Renal pelvis (tissue), 4 donors: Measurements from ENCODE around the gene MTX1. TPM values are rescaled to one million over a fixed set of nuclear protein-coding genes. Genes with fewer than 3 reads are reported as not detected.
"Not testable (repeated sequence)": the region's sequence is repeated elsewhere in the genome, so short reads cannot be mapped to it uniquely, and the experiment has no call there.

Experiments
- DNase-seq: peaks from one replicate; pipeline ENCODE4 v3.0.0-alpha.2; 2013
- polyA plus RNA-seq, 3 donors: library from polyadenylated mRNA; unstranded; fragments of 120-200 nt; gene quantifications; one replicate each; pipeline ENCODE4 v1.2.1, GENCODE V29; 2013; ENCODE audit not compliant: insufficient read length in 3 of 3

MTX1 gene
- polyA plus RNA-seq, 3 donors = 43.4 to 50.1 (median 48.6) TPM

DNA sequence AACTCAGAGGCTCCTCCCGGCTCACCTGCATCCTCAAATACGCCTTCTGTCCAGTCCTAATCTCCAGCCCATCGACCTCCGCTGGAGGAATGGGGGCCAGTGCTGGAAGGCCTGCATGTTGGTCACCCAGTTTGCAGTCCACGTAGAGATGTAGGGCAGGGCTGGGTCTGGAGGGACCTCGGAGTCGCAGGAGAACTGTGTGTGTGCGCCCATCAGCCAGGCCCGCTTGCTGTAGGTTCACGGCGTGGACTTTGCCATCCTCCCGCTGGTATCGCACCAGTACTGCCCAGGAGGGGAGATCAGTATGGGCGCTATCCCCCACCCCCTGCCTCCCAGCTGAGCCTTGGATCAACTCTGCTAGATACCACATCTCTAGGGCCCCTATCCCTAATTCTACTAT lies 3.5 kb upstream of the MTX1 start:
- DNase-seq = no peak

DNA sequence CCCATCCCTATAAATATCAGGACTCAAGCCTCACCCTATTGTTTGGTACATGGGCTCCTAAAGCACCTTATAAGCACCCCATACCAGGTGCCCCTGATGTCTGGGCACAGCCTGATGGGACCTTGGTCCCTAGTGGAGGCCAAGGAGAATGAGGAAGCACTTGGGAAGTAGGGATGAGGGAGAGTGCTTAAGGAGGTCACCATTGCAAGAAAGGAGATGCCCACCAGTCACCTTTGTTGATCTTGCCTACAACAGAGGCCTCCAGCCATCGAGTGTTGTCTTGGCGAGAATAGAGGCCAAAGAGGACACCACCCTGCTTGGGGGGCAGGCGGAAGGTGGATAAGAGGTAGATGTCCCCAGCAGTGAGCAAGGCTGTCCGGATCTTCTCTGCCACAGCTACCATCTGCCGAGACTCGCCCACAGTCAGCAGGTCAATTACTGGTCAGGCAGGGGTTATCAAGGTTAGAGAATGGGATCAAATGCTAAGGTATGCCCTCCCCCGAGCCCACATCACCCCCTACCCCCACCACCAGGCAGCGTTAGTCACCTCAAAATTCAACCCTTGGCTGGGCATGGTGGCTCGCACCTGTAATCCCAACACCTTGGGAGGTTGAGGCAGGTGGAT lies 2.4 kb upstream of the MTX1 start:
- no peak for DNase-seq

GRCh38 chr1:155206891-155207805 lies 1.3 kb upstream of the MTX1 start:
- DNase-seq = peak; percentile 82

GRCh38 chr1:155207806-155208540 lies 522 bp upstream of the MTX1 start, which contains the start of gene THBS3:
TSS of gene THBS3 (minus strand) at chr1:155207897. CDS start at chr1:155207876, 21 bp downstream.
- DNase-seq = peak; percentile 54

GRCh38 chr1:155209312-155209721 lies 822 bp downstream of the MTX1 start:
- no peak for DNase-seq

GRCh38 chr1:155210314-155211104 lies 2.0 kb downstream of the MTX1 start:
- no peak for DNase-seq

GRCh38 chr1:155211381-155212050 lies 3.0 kb downstream of the MTX1 start:
- not testable (repeated sequence) for DNase-seq

DNA sequence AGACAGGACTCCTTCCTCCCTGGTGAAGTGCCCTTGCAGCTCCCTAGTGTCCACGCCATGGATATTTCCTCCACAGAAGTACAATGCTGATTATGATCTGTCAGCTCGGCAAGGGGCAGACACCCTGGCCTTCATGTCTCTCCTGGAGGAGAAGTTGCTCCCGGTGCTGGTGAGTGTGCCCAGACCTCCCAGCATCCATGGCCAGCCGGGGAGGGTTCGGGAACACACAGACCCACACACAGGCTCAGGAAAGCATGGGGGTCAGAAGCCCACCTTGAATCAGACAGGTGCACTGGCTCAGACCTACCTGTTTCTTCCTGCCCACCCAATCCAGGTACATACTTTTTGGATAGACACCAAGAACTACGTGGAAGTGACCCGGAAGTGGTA lies 3.6 kb downstream of the MTX1 start:
- not testable (repeated sequence) for DNase-seq

GRCh38 chr1:155214702-155215101 lies 6.2 kb downstream of the MTX1 start:
- not testable (repeated sequence) for DNase-seq

DNA sequence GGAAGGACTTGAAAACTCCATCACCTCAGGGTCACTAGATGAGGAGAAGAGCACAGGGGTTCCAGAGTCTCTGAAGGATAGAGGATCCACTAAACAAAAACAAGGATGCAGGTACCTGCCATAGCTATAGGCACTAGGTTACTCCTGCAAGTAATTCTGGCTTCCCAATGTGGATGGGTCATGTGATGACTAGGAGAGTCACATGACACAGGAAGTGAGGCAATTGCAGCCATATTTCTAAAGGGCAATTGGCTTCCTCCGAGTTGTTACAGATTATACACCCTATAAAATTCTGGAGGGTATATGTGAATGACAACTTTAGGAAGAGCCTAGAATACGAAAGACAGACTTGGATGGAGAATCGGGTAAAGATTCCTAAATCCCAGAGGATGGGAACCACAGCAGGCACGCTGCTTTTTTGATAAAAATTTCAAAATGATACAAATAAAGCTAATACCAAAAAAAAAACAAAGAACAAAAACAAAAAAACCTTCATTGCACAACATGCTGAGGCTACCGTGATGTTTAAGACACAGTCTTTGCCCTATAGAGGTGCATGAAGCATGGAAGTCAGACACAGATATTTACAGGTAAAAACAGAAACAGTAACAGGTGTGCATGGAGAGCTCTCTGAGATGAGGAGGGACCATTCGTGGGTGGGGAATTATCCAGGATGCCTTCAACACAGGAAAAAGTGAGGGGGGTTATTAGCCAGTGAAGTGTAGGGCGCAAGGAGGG lies 10.5 kb downstream of the MTX1 start:
- peak; percentile 92 for DNase-seq

DNA sequence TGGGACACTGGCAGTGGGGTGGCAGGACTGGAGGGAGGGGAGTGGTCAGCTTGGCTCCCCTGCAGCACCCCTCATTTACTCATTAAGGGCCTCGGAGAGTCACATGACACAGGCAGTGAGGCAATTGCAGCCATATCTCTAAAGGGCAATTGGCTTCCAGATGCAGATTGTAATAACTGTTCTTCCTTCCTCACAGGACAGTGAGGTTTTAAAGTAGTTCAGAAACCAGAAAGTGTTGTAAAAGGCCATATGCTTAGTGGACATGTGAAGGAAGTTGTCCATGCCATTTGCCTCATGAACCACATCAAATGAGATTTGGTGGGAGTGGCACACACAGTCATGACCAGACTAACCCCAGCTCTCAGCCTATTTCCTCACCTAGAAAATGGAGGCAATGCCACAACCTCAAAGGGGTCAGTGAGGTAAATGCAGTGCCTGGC lies 11.1 kb downstream of the MTX1 start:
- DNase-seq = peak; percentile 58

- DNase-seq = not testable (repeated sequence)
Measured at GRCh38 chr1:155220211-155220965, 11.9 kb downstream of the MTX1 start.

- no peak for DNase-seq
Measured at GRCh38 chr1:155223047-155223446, 14.6 kb downstream of the MTX1 start.

DNA sequence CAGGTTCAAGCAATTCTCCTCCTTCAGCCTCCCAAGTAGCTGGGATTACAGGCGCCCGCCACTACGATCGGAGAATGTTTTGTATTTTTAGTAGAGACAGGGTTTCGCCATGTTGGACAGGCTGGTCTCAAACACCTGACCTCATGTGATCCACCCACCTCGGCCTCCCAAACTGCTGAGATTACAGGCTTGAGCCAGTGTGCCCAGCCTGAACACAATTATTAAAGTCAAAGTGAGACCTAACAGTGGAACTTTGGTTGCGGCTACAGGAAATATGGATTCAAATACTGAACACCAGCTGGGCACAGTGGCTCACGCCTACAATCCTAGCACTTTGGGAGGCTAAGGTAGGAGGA lies 16.9 kb downstream of the MTX1 start:
- not testable (repeated sequence) for DNase-seq

DNA sequence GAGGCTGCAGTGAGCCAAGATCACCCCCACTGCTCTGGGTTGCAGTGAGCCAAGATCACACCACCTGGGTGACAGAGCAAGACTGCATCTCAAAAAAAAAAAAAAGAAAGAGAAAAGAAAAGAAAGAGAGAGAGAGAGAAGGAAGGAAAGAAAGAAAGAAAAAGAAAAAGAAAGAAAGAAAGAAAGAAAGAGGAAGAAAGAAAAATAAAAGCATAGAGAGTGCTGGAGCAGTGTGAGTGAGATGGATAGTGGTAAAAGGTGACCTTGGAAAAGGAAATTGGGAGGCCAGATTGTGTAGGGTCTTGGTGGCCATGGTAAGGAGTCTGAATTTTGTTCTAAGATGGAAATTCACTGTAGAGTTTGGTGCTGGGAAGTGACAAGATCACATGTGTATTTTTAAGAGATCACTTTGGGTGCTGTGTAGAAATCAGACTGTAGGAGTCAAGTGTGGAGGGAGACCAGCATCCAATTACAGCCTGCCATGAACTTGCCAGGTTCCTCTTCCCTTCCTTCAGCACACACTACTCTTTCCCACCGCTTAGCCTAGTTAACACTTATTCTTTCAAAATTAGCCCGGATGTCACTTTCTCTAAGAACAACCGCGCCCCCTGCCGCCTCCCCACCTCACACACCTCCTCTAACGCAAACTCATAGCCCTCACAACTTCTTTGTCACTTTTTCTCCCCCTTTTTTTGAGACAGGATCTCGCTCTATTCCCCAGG lies 17.9 kb downstream of the MTX1 start:
- DNase-seq = peak; percentile 94

GRCh38 chr1:155226910-155227260 lies 18.4 kb downstream of the MTX1 start:
- DNase-seq = peak; percentile 84

DNA sequence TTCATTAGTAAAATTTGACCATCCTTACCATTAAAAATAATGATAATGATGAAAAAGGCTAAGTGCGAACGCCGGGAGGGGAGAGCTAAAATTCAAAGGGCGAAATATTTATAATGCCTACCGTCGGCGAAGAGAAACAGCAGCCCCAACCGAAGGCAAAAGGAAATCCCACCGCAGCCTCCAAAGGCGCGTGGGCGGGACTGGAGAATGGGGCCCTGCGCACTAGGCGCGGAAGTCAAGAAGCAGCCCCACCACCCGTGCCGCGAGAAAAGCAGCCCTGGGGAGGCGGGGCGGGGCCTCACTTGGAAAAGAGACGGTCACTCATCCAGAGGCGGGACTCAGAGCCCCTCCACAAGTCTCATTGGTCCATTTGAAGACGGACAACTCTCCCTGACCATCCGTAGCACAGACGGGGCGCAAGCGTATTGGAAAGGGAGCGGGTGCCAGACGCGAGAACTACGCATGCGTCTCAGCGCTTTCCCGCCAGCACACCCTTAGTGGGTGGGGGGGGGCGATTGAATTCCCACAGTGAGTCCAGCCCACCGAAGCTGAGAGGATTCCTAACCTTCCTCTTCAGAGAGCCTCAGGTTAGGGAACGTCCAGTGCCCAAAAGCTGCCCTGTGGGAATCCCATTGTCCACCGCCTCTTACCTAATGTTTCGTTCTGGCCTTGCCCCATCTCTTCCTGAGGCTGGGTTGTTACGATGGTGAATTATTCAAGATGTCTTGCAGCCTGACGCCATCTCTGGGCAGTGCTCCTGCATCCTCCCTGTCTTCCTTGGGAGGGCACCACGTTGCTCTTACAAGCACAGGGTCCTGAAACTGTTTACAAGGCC lies 19.0 kb downstream of the MTX1 start:
- DNase-seq = peak; percentile 100

DNA sequence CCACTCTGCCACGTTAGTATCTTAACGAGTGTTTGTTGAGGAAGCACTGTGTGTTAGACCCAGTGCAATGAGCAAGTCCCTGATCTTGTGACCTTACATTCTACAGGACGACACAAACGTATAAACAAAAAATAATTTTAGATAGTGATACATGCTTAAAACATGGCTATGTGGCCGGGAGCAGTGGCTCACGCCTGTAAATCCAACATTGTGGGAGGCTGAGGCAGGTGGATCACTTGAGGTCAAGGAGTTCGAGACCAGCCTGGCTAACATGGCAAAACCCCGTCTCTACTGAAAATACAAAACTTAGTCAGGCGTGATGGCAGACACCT lies 19.6 kb downstream of the MTX1 start:
- no peak for DNase-seq
